Myometrial cell (primary cell): ENCODE measurements around the gene ARHGAP6. TPM values are rescaled to one million over a fixed set of nuclear protein-coding genes. Genes with fewer than 3 reads are reported as not detected.

Experiments used
- total RNA-seq: library from RNA; depleted of rRNA; stranded (reverse); fragments of >200 nt; gene quantifications from 2 replicates; pipeline ENCODE4 v1.2.3, GENCODE V29; 2015

ARHGAP6 gene, protein sequence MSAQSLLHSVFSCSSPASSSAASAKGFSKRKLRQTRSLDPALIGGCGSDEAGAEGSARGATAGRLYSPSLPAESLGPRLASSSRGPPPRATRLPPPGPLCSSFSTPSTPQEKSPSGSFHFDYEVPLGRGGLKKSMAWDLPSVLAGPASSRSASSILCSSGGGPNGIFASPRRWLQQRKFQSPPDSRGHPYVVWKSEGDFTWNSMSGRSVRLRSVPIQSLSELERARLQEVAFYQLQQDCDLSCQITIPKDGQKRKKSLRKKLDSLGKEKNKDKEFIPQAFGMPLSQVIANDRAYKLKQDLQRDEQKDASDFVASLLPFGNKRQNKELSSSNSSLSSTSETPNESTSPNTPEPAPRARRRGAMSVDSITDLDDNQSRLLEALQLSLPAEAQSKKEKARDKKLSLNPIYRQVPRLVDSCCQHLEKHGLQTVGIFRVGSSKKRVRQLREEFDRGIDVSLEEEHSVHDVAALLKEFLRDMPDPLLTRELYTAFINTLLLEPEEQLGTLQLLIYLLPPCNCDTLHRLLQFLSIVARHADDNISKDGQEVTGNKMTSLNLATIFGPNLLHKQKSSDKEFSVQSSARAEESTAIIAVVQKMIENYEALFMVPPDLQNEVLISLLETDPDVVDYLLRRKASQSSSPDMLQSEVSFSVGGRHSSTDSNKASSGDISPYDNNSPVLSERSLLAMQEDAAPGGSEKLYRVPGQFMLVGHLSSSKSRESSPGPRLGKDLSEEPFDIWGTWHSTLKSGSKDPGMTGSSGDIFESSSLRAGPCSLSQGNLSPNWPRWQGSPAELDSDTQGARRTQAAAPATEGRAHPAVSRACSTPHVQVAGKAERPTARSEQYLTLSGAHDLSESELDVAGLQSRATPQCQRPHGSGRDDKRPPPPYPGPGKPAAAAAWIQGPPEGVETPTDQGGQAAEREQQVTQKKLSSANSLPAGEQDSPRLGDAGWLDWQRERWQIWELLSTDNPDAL (N-terminal part only)
- 2.5 and 3.2 TPM in 2 replicates for total RNA-seq

DNA sequence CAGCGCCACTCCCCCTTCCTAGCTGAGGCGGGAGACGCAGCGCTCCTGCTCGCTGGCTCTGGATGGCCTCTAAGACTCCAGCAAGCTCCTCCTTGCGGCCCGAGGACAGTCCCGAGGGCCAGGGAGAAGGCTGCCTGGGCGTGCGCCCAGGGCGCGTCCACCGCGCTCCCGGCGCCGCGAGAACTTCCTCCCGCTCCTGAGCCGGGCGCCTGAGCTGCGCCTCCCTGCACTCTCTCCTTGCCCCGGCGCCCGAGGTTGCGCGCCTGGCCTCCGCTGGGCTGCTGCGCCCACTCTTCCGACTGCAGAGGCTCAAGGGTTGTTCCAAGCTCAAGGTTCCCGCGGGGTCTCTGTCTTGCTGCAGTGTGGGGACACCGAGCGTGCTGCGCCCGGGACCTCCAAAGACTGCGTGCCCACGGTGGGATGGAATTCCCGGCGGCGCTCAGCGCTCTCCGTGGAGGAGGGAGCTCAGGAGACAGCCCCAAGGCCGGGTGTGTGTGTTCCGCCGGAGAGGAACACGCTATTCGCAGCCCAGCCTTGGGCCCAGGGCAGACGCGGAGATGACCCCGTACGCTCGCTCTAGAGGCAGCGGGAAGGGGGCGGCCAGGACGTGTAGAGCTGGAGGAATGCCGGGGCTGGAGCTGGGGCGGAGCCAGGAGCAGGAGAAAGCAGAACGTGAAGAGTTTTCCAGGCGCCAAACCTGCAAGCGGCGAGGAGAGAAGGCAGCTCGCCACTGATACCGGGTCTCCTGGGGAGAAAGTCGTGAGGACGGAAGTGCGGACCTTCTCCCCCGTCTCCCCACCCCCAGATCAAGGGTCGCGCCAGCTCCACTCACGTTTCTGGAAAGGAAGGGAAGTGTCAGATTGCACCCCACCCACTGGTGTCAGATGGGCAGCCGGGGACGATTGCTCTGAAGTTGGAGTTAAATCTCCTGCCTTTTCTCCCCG, at the start of gene ARHGAP6:
TSS of gene ARHGAP6 (minus strand) at position 753 of the 944 bp plus-strand sequence. CDS start 1,092 bp downstream, outside the sequence.

DNA sequence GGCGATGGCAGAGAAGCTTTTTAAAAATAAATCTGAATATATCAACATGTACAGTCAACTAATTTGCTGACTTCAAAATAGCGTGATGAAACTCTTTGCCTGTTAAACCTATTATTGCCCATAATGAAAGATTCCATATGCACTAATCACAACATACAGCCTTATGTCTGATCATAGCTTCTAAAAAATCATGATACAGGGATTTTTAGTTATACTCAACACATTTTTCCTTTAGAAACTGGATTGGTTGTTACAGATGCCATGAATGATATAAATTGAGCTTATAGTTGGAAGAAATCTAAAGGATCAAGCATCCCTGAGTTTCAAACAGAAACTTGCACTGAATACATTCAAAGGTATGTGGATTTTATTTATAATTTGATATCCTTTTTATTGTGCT, 372.6 kb downstream of the ARHGAP6 start, which contains the start of gene AMELX:
TSS of gene AMELX (plus strand) at position 301 of the 400 bp plus-strand sequence. CDS start 1,376 bp downstream, outside the sequence.

DNA sequence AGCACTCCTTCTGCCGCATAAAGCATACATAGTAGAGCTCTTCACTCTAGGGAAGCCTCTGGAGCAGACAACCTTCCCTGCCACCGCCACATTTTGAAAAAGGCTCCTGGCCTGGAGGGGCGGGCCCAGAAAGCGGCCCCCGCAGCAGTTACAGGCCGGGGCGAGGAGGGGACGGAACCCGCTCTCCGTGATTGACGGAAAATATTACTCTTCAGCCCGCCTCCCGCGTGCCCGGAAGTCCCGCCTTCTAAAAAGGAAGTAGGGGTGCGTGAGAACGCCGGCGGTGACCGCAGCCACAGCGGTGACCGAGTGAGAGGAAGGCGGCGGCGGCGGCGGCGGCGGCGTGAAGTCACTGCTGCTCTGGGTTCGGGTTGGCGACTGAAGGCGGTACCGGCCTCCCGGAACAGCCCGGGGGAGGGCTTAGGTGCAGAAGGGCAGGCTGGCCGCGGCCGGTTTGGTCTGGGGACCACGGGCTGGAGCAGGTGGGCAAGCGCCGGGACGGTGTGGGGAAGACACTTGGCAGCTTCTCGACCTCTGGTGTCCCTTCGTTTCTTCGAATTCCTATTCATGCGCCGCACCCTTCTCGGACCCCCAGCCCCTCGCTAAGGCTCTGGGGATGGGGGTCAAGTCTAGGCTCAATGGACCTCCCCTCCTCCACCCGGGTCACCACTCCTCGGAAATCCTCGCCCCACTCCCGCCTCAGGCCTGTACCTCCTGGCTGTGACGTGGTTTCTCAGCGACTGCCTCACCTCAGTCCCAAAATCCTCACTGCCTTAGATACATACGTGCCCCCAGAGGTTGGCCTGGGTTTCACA, 554.5 kb downstream of the ARHGAP6 start, which contains the start of gene HCCS:
TSS of gene HCCS (plus strand) at position 296 of the 815 bp plus-strand sequence. CDS start 729 bp downstream, outside the sequence.

Other genes with a start within 250 kb of the ARHGAP6 start
- gene MSL3, start 92.3 kb upstream of the ARHGAP6 start, total RNA-seq, result 30.3 and 33.4 TPM in 2 replicates